ENCODE data around the gene ACYP1.

Gene ACYP1

DNA sequence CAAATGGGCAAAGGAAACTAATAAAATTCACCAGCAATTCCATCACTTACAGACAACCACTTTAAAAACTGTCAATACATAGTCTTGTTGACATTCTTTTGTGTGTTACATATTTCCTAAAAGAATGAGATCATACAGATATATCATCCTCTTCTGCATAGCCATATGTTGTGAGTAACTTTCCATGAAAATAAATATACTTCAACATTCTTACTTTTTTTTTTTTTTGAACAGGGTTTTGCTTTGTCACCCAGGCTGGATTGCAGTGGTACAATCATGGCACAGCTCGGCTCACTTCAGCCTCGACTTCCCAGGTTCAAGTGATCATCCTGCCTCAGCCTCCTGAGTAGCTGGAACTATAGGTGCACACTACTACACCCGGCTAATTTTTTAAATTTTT lies 26.5 kb upstream of the ACYP1 start:
- DNase-seq (ENCODE audit: low read depth): no peak
- TF ChIP-seq, protein P1, sequence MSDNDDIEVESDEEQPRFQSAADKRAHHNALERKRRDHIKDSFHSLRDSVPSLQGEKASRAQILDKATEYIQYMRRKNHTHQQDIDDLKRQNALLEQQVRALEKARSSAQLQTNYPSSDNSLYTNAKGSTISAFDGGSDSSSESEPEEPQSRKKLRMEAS (IDR thresholded peaks at IDR 0.05; ENCODE audit: low read depth, low read length): no peak
- TF ChIP-seq MYC (IDR thresholded peaks at IDR 0.05; ENCODE audit: low read depth, low read length) (no peak), POLR2A (IDR thresholded peaks at IDR 0.05; ENCODE audit: extremely low read depth, insufficient read length) (no peak)
- TF ChIP-seq, protein P2, sequence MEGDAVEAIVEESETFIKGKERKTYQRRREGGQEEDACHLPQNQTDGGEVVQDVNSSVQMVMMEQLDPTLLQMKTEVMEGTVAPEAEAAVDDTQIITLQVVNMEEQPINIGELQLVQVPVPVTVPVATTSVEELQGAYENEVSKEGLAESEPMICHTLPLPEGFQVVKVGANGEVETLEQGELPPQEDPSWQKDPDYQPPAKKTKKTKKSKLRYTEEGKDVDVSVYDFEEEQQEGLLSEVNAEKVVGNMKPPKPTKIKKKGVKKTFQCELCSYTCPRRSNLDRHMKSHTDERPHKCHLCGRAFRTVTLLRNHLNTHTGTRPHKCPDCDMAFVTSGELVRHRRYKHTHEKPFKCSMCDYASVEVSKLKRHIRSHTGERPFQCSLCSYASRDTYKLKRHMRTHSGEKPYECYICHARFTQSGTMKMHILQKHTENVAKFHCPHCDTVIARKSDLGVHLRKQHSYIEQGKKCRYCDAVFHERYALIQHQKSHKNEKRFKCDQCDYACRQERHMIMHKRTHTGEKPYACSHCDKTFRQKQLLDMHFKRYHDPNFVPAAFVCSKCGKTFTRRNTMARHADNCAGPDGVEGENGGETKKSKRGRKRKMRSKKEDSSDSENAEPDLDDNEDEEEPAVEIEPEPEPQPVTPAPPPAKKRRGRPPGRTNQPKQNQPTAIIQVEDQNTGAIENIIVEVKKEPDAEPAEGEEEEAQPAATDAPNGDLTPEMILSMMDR (IDR thresholded peaks at IDR 0.05; ENCODE audit: low read depth, low read length): no peak
- no peak overlapping the region for H3K4me3 ChIP-seq (ENCODE audit: low read depth, low read length)

DNA sequence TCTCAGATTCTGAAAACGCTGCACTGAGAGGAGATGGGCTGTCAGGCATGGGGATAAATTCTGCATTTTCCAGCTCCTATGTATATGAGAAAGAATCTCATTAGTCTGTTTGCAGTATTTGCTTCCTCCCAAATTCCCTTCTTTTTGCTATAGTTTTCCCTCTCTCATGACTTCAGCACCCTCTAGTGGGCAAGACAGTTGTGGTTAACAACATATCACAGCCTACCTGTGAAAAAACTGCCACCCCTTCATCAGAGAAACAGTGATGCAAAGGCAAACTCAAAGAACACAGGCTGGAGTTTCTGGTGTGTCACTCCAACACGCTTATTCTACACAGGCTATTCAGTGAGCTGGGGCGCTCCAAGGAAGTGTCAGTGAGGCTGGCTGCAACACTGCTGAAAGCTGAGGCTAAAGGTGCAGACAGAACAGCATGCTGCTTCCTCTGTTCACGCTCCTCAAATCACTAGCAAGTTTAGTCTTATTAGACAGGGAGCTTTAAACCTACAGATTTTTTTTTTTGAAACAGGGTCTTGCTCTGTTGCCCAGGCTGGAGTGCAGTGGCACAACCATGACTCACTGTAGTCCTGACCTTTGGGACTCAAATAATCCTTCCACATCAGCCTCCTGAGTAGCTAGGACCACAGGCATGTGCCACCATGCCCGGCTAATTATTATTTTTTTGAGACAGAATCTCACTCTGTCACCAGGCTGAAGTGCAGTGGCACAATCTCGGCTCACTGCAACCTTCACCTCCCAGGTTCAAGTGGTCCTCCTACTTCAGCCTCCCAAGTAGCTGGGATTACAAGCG lies 24.9 kb upstream of the ACYP1 start:
- DNase-seq (ENCODE audit: low read depth): peak; percentile 62
- no peak overlapping the region for H3K4me3 ChIP-seq (ENCODE audit: low read depth, low read length)
- no peak for TF ChIP-seq MYC (IDR thresholded peaks at IDR 0.05; ENCODE audit: low read depth, low read length)
- TF ChIP-seq, protein P2 (IDR thresholded peaks at IDR 0.05; ENCODE audit: low read depth, low read length): peak; percentile 69

DNA sequence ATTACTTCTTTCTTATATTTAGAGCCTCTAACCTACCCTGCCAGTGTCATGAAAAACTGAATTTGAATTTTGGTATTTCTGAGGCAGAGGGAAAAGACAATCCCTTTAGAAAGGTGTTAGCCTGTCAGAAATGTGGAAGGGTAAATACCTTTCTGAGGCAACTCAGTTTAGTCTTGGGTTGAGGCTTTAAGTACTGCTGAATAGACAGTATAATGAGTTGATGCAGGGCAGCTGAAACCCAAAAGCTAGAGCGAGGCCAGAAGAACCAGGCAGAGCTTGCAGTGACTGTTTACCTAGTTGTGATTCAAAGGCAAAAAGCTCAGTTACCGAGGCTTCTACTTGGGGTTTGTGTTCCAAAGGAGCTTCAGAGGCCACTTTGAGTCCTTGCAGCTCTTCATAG lies 24.3 kb upstream of the ACYP1 start:
- no peak for TF ChIP-seq MYC (IDR thresholded peaks at IDR 0.05; ENCODE audit: low read depth, low read length)
- TF ChIP-seq, protein P2 (IDR thresholded peaks at IDR 0.05; ENCODE audit: low read depth, low read length): no peak
- TF ChIP-seq POLR2A (IDR thresholded peaks at IDR 0.05; ENCODE audit: extremely low read depth, insufficient read length): no peak
- TF ChIP-seq, protein P1 (IDR thresholded peaks at IDR 0.05; ENCODE audit: low read depth, low read length): no peak
- H3K4me3 ChIP-seq (ENCODE audit: low read depth, low read length): no peak overlapping the region
- DNase-seq (ENCODE audit: low read depth): no peak

DNA sequence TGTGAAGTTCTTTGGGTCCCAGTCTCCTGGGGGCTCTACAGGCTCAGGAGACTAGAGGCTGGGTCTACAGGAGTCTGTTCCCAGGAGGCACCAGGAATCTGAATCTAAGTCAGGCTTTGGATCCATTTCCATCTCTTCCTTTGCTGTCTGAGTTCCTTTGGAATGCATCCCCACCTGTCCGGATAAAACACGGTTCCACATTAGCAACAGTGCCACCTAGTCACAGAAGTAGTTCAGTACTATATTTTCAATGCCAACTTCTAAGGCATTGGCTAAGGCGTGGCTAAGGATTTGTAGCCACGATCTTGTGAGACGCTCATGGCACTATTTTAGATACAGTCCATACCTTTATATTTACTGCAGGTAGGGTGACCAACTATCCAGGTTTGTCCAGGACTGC lies 20.7 kb upstream of the ACYP1 start:
- TF ChIP-seq MYC (IDR thresholded peaks at IDR 0.05; ENCODE audit: low read depth, low read length): no peak
- TF ChIP-seq, protein P2 (IDR thresholded peaks at IDR 0.05; ENCODE audit: low read depth, low read length): no peak
- TF ChIP-seq POLR2A (IDR thresholded peaks at IDR 0.05; ENCODE audit: extremely low read depth, insufficient read length): no peak
- TF ChIP-seq, protein P1 (IDR thresholded peaks at IDR 0.05; ENCODE audit: low read depth, low read length): no peak
- DNase-seq (ENCODE audit: low read depth): no peak
- no peak overlapping the region for H3K4me3 ChIP-seq (ENCODE audit: low read depth, low read length)

DNA sequence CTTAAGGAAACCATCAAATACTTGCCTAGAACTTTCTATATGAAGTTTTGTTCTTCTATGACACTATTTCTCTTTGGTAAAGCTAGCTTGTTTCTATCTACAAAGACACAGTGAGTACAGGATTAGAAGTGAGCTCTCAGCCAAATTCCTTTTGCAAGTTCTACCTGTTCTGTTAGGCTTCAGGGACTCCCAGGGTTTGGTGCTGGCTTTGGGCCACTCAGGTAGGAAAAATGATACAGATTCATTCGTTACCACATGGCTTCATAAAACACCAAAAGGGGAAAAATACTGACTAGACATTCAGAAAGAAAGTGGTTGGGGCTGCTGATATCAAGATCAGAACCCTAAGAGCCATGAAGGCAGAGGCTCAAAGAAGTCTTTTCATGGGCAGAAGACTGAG lies 19.4 kb upstream of the ACYP1 start:
- TF ChIP-seq POLR2A (IDR thresholded peaks at IDR 0.05; ENCODE audit: extremely low read depth, insufficient read length): no peak
- TF ChIP-seq, protein P2 (IDR thresholded peaks at IDR 0.05; ENCODE audit: low read depth, low read length): no peak
- TF ChIP-seq MYC (IDR thresholded peaks at IDR 0.05; ENCODE audit: low read depth, low read length): no peak
- TF ChIP-seq, protein P1 (IDR thresholded peaks at IDR 0.05; ENCODE audit: low read depth, low read length): no peak

More for the DNA sequence above, 19.4 kb upstream of the ACYP1 start:
- no peak for DNase-seq (ENCODE audit: low read depth)
- no peak overlapping the region for H3K4me3 ChIP-seq (ENCODE audit: low read depth, low read length)
